Measurements from ENCODE around the gene NAA20. TPM values are rescaled to one million over a fixed set of nuclear protein-coding genes. Genes with fewer than 3 reads are reported as not detected.

The NAA20 gene
- total and polyA plus RNA-seq, 9 of the 15 experiments (the other 6 are each of a cell fraction or from before 2014, with no cell fraction given) = 51.4 to 361 (median 84.6) TPM

DNA sequence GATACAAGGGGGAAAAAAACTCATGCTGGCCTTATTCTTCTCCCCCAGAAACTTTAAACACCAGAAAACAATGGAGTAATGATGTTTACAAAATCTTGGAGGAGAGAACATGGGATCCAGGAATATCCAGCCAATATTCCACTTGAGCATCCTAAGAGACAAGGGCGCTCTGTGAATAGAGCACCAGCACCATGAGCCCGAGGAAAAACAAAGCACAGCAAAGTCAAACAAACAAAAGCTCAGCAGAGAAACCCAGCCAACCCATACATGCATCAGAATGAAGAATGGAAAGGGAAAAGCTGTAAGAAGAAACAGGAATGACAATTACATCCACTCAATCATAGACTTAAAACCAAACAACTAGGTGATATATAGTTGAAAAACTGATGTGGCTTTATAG lies 4.6 kb upstream of the NAA20 start:
- Histone ChIP-seq H3K4me3 (no peak overlapping the region), H3K27ac (ENCODE audit: extremely low read depth, low read depth, low read length) (no peak overlapping the region), H3K36me3 (ENCODE audit: control insufficient read depth, insufficient read depth, low read length) (no peaks in the 10 kb centered on the region), H3K9me3 (replicated peaks; ENCODE audit: control insufficient read depth, insufficient read depth, low read depth, low read length) (no peaks in the 10 kb centered on the region), H3K9ac (ENCODE audit: insufficient read depth in 1 of 2, low read depth in 2 of 2, low read length in 2 of 2) (no peak overlapping the region), H2AFZ (ENCODE audit: low read depth, low read length) (no peak overlapping the region), H4K20me1 (replicated peaks; ENCODE audit: control insufficient read depth, insufficient read depth, low read length) (no peaks in the 10 kb centered on the region), H3K9me1 (ENCODE audit: control insufficient read depth, insufficient read depth, low read length) (no peaks in the 10 kb centered on the region), H3K4me1 (replicated peaks in 1 of 2; ENCODE audit: control insufficient read depth in 2 of 2, insufficient read depth in 2 of 2, low read length in 2 of 2) (peaks cover 0 to 9% of the 10 kb centered on the region in 2 experiments; a peak in 2 of 5 replicates), H3K4me2 (ENCODE audit: insufficient read depth, low read length) (no peak overlapping the region), H3K27me3 (ENCODE audit: control insufficient read depth in 2 of 2, insufficient read depth in 2 of 2, low read length in 2 of 2) (peaks cover 9 to 11% of the 10 kb centered on the region in 2 experiments; a peak in 3 of 5 replicates), H3K79me2 (ENCODE audit: control insufficient read depth, insufficient read depth, low read length) (peaks cover 5% of the 10 kb centered on the region)
- WGBS (ENCODE audit: insufficient coverage, low coverage, missing lambda C conversion rate) = 0% methylated on average over 1 of the region's 2 CpGs
- DNase-seq (ENCODE audit: extremely low read depth in 1 of 4, low spot score in 3 of 4) (no peak), FAIRE-seq (no peak), ATAC-seq (no peak)
- ChIA-PET POLR2A (no interaction called here), CTCF (ENCODE audit: low intra/inter-chr PET ratio) (no interaction called here)
- no TSS peak for BruUV-seq (replicated peaks)
- intact Hi-C loops (cut with micrococcal nuclease) = loop anchor here (10.0 kb wide), 1 partner anchor 562 kb away; no protein-coding TSS in a partner anchor
- peak; percentile 23 for TF ChIP-seq CBX2 (IDR thresholded peaks at IDR 0.05; ENCODE audit: insufficient read depth, low read length, poor library complexity, severe bottlenecking)
- TF ChIP-seq KLF1 (tag; IDR thresholded peaks at IDR 0.05) = no peak
- in situ Hi-C loops (cut with MboI) = no loop called here

DNA sequence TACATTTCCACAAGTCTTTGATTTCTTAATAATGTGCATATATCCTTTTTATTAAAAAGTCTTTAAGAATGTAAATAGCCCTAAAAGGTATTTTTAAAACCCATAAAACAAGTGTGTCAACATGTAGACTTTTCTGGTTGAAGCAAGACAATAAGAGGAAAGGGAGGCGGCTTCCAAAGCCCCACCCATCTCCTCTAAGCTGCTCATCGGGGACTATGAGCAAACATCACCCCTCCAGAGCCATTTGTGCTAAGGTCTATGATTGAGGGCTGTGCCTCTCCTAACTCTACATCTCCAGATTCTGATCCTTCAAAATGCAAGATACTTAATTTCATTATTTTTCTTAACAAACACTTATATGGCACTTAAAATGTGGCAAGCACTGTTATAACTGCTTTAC lies 2.5 kb upstream of the NAA20 start:
- in situ Hi-C loops (cut with MboI) = no loop called here
- Histone ChIP-seq H3K27ac (ENCODE audit: extremely low read depth, low read depth, low read length) (no peak overlapping the region), H2AFZ (ENCODE audit: low read depth, low read length) (no peak overlapping the region), H3K4me1 (replicated peaks in 1 of 2; ENCODE audit: control insufficient read depth in 2 of 2, insufficient read depth in 2 of 2, low read length in 2 of 2) (peaks cover 7 to 13% of the 10 kb centered on the region in 2 experiments; a peak in 4 of 5 replicates), H3K9me3 (replicated peaks; ENCODE audit: control insufficient read depth, insufficient read depth, low read depth, low read length) (no peaks in the 10 kb centered on the region), H3K9me1 (ENCODE audit: control insufficient read depth, insufficient read depth, low read length) (no peaks in the 10 kb centered on the region), H3K36me3 (ENCODE audit: control insufficient read depth, insufficient read depth, low read length) (peaks cover 6% of the 10 kb centered on the region; the same call in 2 of the 3 replicates), H3K4me3 (no peak overlapping the region), H3K27me3 (ENCODE audit: control insufficient read depth in 2 of 2, insufficient read depth in 2 of 2, low read length in 2 of 2) (peaks cover 3 to 5% of the 10 kb centered on the region in 2 experiments; a peak in 3 of 5 replicates), H4K20me1 (replicated peaks; ENCODE audit: control insufficient read depth, insufficient read depth, low read length) (0 out of 2 replicates have a peak, but pooled peaks cover 2% of the 10 kb centered on the region), H3K4me2 (ENCODE audit: insufficient read depth, low read length) (no peak overlapping the region), H3K79me2 (ENCODE audit: control insufficient read depth, insufficient read depth, low read length) (peaks cover 26% of the 10 kb centered on the region), H3K9ac (ENCODE audit: insufficient read depth in 1 of 2, low read depth in 2 of 2, low read length in 2 of 2) (no peak overlapping the region)
- ChIA-PET CTCF (ENCODE audit: low intra/inter-chr PET ratio) (no interaction called here), POLR2A (interaction anchor here (0.8 kb wide), 2 partner anchors 8 to 14 kb away, joined by 3 read pairs; no protein-coding TSS in a partner anchor)
- WGBS (ENCODE audit: insufficient coverage, low coverage, missing lambda C conversion rate) = 10% methylated on average over 2 of the region's 2 CpGs
- TF ChIP-seq ZNF644 (tag; IDR thresholded peaks at IDR 0.05; ENCODE audit: low read depth) = no peak
- BruUV-seq (replicated peaks) = no TSS peak
- ATAC-seq (no peak), DNase-seq (ENCODE audit: extremely low read depth in 1 of 4, low spot score in 3 of 4) (no peak), FAIRE-seq (no peak)
- intact Hi-C loops (cut with micrococcal nuclease) = loop anchor here (10.0 kb wide), 1 partner anchor 560 kb away; no protein-coding TSS in a partner anchor

Measured in K562 (cell line).